HG02885 (cell line): ENCODE data around the gene EXOSC6.
A peak's percentile ranks its signal among the peaks of the same experiment; 100 is the strongest.
"Not testable (repeated sequence)": the region's sequence is repeated elsewhere in the genome, so short reads cannot be mapped to it uniquely, and the experiment has no call there.

Experiments used
- ATAC-seq: cut with Tn5 transposase; IDR thresholded peaks from one replicate; pipeline ENCODE4 v1.9.1; 2021; ENCODE audit warnings: mild to moderate bottlenecking; ENCODE audit not compliant: unreplicated experiment, poor library complexity

Gene EXOSC6

DNA sequence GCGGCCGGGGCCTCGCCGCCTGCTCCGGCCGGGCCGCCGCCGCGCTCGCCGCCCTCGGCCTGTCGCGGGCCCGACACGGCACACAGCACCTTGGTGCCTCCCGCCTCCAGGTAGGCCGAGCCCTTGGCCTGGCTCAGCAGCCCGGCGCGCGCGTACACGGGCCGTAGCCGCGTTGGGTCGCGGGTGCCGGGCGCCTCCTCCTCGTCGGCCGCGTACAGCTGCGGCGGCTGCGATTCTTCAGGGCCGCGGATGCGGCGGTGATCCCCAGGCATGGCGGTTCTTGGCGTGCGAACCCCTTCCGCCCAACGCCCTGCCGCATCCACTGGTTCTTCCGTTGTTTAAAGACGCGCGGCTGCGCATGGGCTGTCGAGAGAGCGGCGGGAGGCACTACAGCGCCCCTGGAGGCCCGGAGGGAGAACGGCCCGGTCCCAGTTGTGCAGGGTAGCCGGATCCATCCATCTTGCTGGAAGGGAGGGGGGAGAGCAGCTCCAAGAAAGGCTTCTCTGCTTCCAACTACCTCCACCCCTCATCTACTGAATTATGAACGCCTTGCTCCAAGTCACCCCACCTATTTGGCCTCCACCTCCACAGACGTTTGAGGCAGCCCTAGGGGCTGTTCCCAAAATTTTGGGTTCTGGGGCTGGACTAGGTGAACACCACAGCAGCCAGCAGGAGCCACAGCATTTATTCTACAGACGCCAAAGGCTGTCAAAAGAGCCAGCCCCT is at the start of gene EXOSC6:
Gene EXOSC6 (minus strand): TSS at position 312 of the 726 bp plus-strand sequence. CDS start 40 bp downstream, at position 272.
- ATAC-seq, result peak; percentile 90

DNA sequence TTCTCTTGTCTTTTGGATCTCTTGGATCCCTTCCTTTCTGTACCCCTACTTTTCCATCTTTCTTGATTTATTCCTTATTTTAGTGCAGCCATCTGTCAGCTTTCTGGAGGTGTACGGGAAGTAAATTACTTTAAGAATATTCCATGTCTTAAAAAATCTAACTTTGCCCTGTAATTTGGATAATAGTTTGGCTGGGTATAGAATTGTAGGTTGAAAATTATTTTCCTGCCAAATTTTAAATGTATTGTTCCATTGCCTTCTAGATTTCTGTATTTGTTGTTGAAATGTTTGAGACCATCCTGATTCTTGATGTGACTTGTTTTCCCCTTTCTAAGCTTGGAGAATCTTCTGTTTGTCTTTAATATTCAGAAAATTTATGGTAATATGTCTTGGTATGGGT is 49.4 kb upstream of the EXOSC6 start:
- no peak for ATAC-seq

DNA sequence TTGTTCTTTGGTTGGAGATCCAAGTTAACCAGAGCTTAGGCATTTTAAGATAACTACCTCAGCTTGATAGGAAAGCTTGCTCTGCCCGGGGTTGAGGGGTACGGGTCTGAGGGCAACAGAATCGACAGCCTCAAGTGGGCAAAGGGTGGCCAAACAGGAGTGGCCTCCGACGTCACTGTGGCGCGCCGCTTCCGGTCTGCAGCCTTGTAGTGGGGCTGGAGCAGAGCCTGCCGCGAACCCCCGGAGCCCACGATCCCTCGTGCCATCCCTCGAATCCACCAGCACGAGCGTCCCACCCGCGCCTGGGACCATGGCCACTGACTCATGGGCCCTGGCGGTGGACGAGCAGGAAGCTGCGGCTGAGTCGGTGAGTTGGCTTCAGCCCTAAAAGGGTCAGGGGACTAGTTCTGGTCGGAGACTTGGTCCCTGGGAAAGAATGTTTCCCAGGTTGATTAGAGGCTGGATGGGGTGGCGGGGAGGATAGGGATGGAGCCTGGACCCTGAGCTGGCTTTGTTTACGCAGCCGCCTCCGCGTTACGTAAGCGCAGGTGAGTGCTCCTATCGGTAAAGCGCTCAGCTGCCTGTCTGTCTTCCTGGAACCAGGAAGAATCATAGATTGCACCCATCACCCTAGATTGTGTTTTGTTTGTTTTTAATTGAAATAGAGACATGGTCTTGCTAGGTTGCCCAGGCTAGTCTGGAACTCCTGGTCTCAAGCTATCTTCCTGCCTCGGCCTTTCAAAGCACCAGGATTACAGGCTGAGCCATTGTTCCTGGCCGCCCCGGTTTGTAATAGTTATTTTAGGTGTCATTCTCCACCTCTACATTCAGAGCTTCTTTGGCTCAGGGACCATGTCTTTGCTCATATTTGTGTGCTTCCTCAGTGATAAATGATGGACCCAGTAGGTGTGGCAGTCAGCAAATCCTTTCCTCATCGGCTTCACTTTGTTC is 47.5 kb upstream of the EXOSC6 start, which contains the start of gene DDX19B:
Gene DDX19B (plus strand): TSS at position 199 of the 951 bp plus-strand sequence. CDS start 112 bp downstream, at position 311.
- peak; percentile 81 for ATAC-seq

DNA sequence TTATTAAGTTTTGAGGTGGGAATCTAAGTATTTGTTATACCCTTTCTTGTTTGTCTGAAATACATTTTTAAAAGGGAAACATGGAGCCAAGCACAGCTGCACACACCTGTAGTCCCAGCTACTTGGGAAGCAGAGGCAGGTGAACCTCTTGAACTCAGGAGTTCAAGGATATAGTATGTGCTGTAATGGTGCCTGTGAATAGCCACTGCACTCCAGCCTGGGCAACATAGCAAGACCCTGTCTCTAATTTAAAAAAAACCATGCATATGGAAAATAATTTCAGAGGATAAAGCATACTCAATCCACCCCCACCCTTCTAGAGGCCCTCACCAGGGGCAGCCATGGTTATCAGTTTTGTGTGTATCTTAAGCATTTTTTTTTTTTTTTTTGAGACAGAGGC is 43.9 kb upstream of the EXOSC6 start:
- ATAC-seq, result no peak

DNA sequence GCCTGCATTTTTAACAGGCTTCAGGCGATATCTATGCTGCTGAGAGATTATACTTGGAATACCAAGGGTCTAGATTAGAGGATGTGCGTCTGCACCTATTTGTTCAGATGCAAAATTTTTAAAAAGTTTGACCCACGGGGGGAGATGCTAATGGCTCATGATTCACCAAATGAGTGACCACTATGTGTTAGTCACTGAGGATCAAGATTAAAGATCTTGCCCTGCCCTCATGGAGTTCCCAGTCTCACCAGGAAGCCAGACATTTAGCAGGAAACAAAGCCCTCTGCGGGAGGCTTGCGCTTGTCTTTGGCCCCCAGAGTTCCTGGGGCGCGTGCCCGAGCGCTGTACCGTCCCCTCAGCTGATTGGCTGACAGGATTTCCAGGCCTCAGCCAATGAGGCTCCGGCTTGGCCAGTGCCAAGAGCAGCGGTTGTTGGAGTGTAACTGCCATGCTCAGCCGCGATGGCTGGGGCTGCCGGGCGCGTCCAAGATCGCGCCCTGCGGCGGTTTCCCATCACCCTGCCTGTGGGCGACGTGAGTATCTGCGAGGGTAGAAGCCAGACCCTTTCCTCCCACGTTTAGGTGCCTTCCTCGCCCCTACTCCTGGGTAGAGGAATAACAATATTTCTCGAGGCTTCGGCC is 42.8 kb upstream of the EXOSC6 start:
- no peak for ATAC-seq

DNA sequence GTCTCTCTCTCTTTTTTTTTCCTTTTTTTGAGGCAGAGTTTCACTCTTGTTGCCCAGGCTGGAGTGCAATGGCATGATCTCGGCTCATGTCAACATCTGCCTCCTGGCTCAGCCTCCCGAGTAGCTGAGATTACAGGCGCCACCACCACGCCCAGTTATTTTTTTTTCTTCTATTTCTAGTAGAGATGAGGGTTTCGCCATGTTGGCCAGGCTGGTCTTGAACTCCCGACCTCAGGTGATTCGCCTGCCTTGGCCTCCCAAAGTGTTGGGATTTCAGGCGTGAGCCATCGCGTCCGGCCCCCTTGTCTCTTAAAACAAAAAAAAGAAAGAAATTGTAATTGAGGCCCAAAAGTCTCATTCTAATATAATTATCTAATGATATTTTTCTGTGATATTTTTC is 40.4 kb upstream of the EXOSC6 start:
- ATAC-seq, result not testable (repeated sequence)

DNA sequence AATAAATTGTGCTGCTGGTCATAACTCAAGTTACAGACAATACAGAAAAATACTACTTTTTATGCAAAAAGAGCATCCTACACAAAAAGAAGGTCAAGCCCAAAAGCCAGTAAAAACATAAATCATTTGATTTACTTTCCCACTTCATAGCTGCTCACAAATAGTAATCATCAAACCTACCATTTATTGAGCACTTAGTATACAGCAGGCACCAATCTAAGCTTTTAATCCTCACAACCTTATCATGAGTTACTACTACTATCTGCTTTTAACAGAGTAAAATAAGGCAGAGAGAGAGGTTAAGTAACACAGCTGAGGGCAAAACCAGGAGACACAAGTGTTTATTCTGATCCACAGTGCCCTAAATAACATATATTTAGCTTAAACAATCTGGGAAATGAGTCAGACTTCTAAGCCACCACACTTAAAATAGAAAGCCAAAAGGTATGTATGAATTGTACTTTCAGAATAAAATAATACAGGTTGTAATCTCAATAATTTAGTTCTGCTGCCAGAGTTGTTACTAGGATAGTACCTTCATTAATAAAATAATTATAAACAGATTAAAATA is 39.3 kb upstream of the EXOSC6 start:
- ATAC-seq, result no peak

DNA sequence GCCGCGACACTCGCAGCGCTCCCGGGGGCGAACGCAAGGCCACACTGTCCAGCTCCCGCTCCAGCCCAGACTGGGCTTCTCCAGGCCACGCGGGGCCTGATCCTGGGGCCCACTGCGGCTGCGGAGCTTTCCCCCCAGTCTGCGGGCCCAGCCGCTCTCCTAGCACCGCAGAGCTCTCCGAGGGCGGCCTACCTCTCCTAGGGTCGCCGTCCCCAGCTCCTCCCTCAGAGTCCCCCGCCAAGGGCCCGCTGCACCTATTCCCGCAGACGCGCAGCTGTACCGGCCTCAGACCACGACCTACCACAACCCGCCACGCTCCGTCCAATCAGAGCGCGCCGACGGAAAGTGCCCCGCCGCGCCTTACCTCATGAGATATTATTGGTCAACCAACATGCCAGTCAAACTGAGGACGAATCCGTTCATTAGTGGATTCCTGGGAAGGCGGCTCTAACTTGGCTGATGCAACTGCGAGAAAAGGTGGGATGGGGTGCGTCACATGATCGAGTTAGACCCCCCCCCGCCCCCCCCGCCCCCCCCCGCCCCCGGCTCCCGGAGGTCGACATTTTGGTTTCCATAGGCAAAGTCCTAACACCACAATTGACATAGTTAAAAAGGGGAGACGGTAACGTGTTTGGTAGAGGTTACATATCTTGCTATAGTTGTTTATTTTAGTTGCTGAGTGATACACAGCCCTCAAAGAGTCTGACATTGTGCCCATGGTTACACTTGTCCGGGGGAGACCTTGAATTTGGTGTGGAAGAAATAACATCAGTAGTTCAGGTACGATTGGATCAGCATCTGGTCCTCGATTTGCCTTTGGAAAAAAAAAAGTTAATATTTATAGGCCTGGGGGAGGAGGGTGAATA is 37.7 kb upstream of the EXOSC6 start, which contains the start of gene AARS1:
Gene AARS1 (minus strand): TSS at position 278 of the 866 bp plus-strand sequence. CDS start 6,743 bp downstream, outside the sequence.
- peak; percentile 98 for ATAC-seq

DNA sequence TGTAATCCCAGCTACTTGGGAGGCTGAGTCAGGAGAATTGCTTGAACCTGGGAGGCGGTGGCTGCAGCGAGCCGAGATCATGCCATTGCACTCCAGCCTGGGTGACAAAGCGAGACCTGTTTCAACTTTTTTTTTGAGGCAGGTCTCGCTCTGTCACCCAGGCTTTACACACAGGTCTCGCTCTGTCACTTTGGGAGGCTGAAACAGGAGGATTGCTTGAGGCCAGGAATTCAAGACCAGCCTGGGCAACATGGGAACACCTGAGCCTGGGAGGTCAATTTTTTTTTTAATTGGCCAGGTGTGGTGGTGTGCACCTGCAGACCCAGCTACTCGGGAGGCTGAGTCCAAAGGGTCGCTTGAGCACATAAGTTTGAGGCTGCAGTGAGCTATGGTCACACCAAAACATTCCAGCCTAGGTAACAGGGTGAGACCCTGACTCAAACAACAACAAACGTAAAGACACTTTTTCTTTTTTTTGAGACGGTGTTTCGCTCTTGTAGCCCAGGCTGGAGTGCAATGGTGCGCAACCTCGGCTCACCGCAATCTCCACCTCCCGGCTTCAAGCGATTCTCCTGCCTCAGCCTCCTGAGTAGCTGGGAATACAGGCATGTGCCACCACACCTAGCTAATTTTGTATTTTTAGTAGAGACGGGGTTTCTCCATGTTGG is 35.7 kb upstream of the EXOSC6 start:
- ATAC-seq, result not testable (repeated sequence)

DNA sequence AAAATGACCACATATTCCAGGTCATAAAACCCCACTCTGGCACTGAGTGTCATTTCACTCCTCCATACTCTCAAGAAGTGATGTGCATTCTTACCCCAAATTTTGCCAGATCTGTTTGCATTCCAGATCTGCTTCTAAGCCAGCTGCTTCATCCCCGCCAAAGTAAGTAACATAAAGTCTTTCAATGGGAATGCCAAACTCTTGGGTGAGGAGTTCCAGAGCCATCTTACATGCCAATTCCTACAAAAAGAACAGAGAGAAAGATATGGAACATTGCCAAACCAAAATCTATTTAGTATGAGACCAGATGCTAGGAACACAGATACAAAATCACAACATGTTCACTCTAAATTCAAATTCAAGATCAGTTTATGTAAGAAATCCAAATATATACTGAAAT is 24.7 kb upstream of the EXOSC6 start:
- ATAC-seq, result no peak

DNA sequence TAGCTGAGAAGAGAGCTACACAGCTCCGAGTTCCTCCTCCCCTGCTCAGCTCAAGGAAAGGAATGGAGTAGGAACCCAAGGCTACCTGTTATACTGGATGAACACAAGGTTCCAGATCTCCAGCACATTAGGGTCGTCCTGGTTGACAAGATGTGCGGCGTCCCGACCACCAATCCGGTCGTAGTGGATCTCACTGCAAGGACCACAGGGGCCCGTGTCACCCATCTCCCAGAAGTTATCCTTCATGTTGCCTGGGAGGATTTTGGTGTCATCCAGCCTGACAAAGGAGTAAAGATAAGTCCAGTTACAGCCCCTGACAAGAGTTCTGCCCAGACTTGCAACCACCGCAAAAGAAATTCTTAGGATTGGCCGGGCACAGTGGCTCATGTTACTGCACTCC is 20.0 kb upstream of the EXOSC6 start:
- ATAC-seq, result no peak

DNA sequence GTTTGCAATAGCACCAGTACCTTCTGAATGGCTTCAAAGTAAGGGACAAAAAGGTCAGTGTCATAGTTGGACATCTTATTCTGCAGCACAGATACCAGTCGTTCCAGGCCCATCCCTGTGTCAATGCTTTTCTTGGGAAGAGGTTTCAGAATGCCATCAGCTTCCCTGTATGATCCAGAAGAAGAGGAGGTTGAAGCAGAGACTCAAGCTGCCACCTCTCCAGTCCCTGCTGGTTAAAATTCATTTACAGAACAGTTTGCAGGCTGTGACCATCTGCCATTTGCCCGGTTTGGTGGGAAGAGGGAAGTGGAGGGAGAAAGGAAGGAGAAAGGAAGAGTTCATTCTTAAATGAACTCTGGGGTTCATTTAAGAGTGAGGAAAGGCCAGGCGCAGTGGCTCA is 18.4 kb upstream of the EXOSC6 start:
- no peak for ATAC-seq

DNA sequence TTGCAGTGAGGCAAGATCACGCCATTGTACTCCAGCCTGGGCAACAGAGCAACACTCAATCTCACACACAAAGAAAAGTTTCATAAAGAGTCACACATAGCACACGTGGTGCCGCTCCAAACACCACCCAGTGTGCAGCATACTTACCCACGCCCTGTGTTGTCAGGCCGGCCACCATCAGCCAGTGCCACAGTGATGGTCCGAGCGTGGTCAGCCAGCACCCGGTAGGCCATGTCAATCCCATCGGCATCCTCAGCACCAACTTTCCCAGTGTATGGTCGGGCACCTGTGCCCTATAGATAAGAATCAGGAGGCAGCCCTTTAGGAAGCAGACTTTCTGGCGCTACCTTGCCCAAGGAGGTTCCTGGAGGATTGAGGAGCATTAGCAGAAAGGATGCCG is 17.7 kb upstream of the EXOSC6 start:
- ATAC-seq, result no peak

DNA sequence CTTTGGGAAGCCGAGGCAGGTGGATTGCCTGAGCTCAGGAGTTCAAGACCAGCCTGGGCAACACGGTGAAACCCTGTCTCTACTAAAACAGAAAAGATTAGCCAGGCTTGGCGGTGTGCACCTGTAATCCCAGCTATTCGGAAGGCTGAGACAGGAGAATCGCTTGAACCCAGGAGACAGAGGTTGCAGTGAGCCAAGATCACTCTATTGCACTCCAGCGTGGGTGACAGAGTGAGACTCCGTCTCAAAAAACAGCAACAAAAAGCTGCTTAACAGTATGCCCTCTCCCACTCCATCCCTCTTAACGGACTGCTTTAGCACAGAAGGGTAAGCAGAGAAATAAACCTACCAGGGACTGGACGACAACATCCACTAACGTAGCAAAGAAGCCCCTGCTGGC is 16.2 kb upstream of the EXOSC6 start:
- ATAC-seq, result not testable (repeated sequence)

DNA sequence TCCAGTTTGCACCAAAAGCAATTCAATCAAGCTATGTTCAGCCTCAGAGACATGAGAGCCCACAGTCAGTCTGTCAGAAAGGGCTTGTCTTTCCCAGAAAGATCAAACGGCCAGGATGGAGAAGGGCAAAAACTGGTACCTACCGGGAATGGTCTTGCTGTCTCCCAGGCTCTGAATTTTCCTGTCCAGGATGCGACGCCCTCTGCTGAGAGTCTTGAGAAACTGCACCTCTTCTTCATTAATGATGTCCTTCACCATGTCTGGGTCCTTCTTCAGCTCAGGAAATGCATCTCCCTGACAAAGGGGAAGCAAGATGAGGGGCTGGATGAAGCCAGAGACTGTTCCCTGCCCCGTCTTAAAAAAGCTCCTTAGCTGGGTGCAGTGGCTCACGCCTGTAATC is 15.8 kb upstream of the EXOSC6 start:
- ATAC-seq, result no peak

DNA sequence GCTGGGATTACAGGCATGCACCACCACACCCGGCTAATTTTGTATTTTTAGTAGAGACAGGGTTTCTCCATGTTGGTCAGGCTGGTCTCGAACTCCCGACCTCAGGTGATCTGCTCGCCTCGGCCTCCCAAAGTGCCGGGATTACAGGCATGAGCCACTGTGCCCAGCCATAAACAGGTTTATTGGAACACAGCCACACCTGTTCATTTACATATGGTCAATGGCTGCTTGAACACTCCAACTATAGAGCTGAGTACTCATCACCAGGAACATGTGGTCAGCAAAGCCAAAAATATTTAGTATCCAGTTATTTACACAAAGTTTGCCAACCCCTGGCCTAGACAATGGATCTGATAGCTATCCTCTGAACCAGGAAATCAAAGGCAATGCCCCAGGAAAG is 8.2 kb upstream of the EXOSC6 start:
- not testable (repeated sequence) for ATAC-seq

DNA sequence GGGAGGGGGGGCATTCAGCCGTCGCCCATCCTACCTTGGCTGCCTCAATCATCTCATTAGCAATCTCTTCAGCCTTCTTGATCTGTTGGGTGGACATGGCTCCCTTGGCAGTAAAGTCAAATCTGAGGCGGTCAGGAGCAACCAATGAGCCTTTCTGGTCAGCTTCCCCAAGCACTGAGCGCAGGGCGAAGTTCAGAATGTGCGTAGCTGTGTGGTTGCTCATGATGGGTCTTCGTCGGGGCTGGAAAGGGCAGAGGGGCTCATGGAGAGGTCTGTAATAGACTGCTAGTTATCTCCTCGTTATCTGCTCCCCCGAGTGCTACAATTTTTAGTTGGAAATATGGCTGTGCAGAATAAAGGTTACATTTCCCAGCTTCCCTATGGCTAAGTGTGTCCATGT is 7.2 kb upstream of the EXOSC6 start:
- no peak for ATAC-seq

DNA sequence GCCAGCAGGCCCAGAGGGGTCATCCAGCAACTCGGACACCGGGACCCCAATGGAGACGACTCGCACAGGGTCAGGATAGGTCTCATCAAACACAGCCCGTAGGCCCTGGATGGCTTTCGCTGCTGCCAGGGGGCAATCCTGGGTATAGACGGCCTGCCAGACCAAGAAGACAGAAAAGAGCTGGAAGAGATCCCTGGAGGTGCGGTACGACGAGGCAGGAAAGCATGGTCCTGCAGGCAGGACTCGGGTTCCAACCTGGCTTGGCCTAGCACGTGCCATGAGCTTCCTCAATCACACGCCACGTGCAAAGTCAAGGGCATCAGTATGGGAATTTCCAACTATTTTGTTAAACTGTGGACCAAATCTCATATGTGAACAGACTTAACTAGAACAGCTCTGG is 6.3 kb upstream of the EXOSC6 start:
- ATAC-seq, result no peak

DNA sequence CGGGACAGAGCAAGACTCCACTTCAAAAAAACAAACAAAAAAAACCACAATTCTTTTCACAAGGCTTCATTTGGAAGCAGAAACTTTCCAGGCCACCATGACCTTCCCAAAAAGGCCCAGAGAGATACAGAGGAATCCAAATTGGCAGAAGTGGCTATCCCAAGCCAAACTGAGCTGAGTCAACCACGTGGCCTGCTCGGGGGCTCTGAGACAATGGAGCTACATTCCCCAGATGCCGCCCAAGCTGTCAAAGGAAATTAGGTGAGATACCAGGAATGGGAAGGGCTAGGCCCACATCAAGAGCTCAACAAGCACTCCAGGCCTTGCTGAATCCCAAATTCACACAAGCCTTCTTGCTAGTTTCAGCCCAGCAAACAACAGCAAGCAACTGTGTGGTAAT is 5.7 kb upstream of the EXOSC6 start:
- ATAC-seq, result no peak
